GM13976 (cell line): Measurements from ENCODE around the gene LUC7L3.

ENCODE experiments used
- DNase-seq: peaks from one replicate; pipeline ENCODE4 v3.0.0; 2012; ENCODE audit warnings: low spot score
- CTCF ChIP-seq: IDR thresholded peaks from 2 replicates; pipeline ENCODE4 v1.5.1; 2012; ENCODE audit warnings: borderline replicate concordance, mild to moderate bottlenecking; ENCODE audit not compliant: insufficient read depth; ENCODE audit errors: extremely low read depth, missing control alignments, control extremely low read depth
- in situ Hi-C: fragments of 300-500 bp; cut with MboI; formaldehyde crosslinking; loops from one replicate; pipeline ENCODE4 v1.12.0; 2022; ENCODE audit warnings: low sequenced_read_pairs, mixed read lengths, inconsistent platforms; ENCODE audit not compliant: unreplicated experiment

Gene LUC7L3

GRCh38 chr17:50758524-50758923, 39.1 kb downstream of the LUC7L3 start:
- TF ChIP-seq CTCF, result no peak
- in situ Hi-C loops, result no loop called here
- no peak for DNase-seq

- DNase-seq, result no peak
- in situ Hi-C loops, result no loop called here
- TF ChIP-seq CTCF, result no peak
These were observed 39.7 kb downstream of the LUC7L3 start for GRCh38 chr17:50758989-50759544.

GRCh38 chr17:50762177-50762576, 42.8 kb downstream of the LUC7L3 start:
- in situ Hi-C loops, result no loop called here
- no peak for DNase-seq
- TF ChIP-seq CTCF, result no peak

- in situ Hi-C loops, result no loop called here
- no peak for DNase-seq
- TF ChIP-seq CTCF, result no peak
These were observed 44.5 kb downstream of the LUC7L3 start for GRCh38 chr17:50763716-50764475.

GRCh38 chr17:50764734-50765149, 45.3 kb downstream of the LUC7L3 start:
- no peak for TF ChIP-seq CTCF
- in situ Hi-C loops, result no loop called here
- peak; percentile 9 for DNase-seq

GRCh38 chr17:50765454-50766221, 46.2 kb downstream of the LUC7L3 start:
- no peak for TF ChIP-seq CTCF
- DNase-seq, result peak; percentile 52
- in situ Hi-C loops, result no loop called here
